Measurements from ENCODE around the gene NEK5. TPM values are rescaled to one million over a fixed set of nuclear protein-coding genes. Genes with fewer than 3 reads are reported as not detected.

NEK5 gene
- polyA plus RNA-seq, 1 donor from 2014 or later: 0.34 TPM

DNA sequence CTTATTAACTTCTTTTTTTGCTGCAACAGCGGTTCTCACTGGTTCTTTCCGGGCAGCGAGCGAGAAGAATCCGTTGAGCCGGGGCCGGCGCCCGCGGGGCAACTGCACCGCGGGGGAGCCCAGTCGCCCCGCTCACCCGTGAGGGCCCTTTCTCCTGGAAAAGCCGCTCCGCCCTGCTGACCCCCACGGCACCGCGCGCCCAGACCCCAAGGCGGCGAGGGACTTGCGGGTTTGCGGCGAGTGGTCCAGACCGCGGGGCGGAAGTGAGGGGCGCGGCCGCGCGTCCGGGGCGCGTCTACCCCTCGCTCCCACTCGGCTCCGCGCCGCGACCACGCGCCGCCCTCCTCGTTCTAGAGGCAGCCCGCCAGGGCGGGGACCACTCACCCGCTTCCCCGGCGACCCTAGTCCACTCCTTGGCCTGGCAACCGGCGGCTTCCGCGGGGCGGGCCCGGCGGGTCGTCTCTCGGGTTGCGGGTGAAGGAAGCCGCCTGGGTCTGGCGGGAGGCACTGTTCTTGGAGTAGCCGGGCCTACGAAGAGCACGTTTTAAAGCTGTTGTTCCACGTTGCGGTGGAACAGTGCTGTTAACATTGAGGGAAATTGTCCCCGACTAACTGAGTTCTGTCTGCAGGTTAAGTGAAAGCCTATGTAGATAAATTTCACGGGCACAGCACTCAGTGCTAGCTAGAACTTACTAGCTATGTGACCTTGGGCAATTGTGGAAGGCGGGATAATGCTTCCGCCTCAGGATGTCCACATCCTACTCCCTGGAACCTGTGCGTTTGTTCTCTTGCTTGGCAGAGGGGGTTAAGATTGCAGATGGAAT lies 30.5 kb upstream of the NEK5 start, which contains the start of gene NEK3:
Gene NEK3 (minus strand): TSS at position 439 of the 824 bp plus-strand sequence. CDS start 3,406 bp downstream, outside the sequence.
- Mint-ChIP-seq H3K27ac (peak within 1 kb of the TSS; percentile 85 to 92 (median 86)), H3K9me3 (no peaks in the 10 kb centered on the region), H3K27me3 (no peaks in the 10 kb centered on the region), H3K4me1 (peaks cover 14 to 27% (median 23%) of the 10 kb centered on the region in 3 donors), H3K36me3 (no peaks in the 10 kb centered on the region), H3K4me3 (peak within 1 kb of the TSS; percentile 89 to 98 (median 96))

DNA sequence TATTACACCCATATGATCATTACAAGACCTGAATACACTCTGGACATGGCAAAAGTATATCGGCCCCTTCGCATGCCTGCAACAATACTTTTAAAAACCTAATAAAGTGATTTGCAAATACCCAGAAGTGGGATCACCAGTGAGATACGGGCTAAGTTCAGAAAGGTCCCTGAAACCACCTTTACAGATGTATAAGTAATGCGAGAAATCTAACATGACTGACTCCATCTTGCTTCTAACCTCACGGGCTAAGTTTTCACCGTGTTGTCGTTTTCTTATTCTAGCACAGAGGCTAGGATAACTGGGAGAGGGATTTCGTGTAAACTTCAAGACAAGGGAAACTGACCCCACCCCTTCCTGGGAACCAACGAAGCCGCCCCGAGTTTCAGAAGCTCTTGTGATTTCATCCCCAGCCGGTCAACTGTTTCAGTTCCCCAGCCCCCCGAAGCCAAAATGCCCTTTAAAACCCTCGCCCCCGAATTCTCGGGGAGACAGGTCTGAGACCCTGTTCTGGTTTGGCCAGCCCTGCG lies 29.8 kb upstream of the NEK5 start:
- Mint-ChIP-seq H3K4me3 (peak overlapping the region; percentile 89 to 98 (median 96)), H3K27ac (peak overlapping the region; percentile 85 to 92 (median 86)), H3K27me3 (no peaks in the 10 kb centered on the region), H3K36me3 (no peaks in the 10 kb centered on the region), H3K4me1 (peaks cover 14 to 27% (median 23%) of the 10 kb centered on the region in 3 donors), H3K9me3 (no peaks in the 10 kb centered on the region)

DNA sequence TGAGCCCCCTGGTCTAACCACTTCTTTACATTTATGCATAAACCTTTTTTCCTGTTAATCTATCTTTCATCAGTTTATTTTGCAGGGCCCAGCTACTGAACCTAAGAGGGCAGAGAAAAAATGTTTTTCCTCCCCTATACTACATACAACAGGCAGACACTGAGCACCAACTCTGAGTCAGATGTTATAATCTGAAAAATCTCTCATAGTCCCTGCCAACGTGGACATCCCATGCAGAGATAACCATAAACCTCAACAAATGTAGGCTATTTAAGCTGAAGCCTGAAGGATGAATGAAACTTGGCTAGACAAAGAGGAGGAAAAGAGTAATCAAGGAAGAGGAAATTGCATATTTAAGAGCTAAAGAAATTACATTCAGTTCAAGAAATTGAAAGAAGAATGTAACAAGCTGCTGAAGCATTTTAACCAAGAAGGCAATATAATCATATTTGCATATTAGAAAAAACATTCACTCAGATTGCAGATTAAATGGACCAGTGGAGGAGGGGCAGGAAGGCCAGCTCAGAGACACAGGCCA lies 27.9 kb upstream of the NEK5 start:
- Mint-ChIP-seq H3K27ac (peak overlapping the region in 1 of 3 donors; percentile 70), H3K36me3 (no peaks in the 10 kb centered on the region), H3K9me3 (no peaks in the 10 kb centered on the region), H3K4me1 (peaks cover 14 to 27% (median 23%) of the 10 kb centered on the region in 3 donors), H3K27me3 (no peaks in the 10 kb centered on the region), H3K4me3 (peak overlapping the region; percentile 13 to 98 (median 36))

DNA sequence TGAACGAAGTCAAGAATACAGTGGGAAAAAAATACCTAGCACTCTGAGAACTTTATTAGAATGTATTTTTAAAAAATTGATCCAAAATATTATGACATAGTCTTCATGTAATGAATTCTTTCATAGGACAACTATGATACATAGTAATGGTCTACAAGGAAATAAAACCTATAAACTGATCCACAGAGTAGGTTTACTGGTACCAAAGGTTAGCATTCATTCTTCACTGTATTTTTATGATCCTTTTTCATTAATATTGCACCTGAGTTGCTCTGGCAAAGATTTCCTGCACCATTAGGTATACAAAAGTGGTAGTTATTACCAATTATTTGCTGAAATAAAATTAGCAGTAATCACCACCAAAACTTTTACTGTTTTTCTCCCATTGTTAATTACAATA lies 26.3 kb upstream of the NEK5 start:
- Mint-ChIP-seq H3K4me3 (no peak overlapping the region), H3K4me1 (peaks cover 14 to 27% (median 23%) of the 10 kb centered on the region in 3 donors), H3K27me3 (no peaks in the 10 kb centered on the region), H3K36me3 (no peaks in the 10 kb centered on the region), H3K27ac (no peak overlapping the region), H3K9me3 (no peaks in the 10 kb centered on the region)

DNA sequence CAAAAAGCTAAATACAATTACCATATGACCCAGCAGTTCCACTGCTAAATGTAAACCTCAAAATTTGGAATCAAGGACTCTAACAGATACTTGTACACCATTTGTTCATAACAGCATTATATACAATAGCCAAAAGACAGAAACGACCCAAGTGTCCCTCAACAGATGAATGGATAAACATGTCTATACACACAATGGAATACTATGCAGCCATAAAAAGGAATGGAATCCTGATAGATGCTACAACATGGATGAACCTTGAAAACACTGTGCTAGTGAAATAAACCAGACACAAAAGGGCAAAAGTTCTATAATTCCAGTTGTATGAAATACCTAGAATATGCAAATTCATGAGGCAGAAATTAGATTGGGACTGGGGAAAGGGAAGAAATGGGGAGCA lies 18.4 kb upstream of the NEK5 start:
- H3K4me3 Mint-ChIP-seq: no peak overlapping the region

DNA sequence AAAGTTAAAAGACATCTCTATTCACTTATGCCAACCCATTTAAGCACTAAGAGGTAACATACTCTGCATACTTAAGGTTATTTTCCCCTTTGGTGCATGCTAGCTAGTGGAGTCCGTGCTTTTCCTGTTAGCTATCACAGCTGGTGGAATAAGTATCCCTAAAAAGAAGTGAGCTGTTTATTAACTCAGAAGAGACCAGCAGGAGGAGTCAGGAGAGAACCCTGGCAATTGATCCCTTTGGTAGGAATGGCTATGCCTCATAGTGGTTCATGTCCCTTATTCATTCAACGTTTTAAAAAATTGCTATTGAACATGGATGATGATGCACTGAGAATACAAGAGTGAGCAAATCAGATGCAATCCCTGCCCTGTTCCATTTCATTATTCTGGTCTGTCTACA lies 12.4 kb upstream of the NEK5 start:
- Mint-ChIP-seq H3K4me1 (no peaks in the 10 kb centered on the region), H3K9me3 (no peaks in the 10 kb centered on the region), H3K27ac (no peak overlapping the region), H3K36me3 (peaks cover 8% of the 10 kb centered on the region), H3K27me3 (no peaks in the 10 kb centered on the region), H3K4me3 (no peak overlapping the region)

More for the DNA sequence above, 18.4 kb upstream of the NEK5 start:
- Mint-ChIP-seq H3K9me3 (peaks cover 0 to 5% (median 4%) of the 10 kb centered on the region in 3 donors), H3K27ac (peak overlapping the region in 1 of 3 donors; percentile 78), H3K4me1 (no peaks in the 10 kb centered on the region), H3K36me3 (no peaks in the 10 kb centered on the region), H3K27me3 (no peaks in the 10 kb centered on the region)

DNA sequence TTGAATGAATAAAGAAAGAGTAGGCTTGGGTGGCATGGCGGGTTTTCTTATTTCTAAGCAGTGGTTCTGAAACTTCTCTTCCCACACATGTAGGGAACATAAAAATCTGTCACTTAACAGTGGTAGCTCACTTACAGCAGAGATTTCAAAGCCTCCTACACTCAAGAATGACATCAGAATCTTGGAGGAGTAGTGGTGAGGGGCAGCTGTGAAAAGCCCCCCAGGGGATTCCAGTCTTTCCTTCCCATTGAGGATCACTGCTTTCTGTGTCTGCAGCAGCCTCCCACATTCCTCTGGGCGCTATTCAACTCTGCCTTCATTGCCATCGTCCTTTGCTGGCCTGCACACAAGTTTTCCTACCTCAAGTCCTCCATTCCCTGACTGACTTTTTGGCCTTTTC lies 8.6 kb upstream of the NEK5 start:
- H3K27me3 Mint-ChIP-seq: no peaks in the 10 kb centered on the region
- no peak overlapping the region for H3K27ac Mint-ChIP-seq
- no peaks in the 10 kb centered on the region for H3K9me3 Mint-ChIP-seq

DNA sequence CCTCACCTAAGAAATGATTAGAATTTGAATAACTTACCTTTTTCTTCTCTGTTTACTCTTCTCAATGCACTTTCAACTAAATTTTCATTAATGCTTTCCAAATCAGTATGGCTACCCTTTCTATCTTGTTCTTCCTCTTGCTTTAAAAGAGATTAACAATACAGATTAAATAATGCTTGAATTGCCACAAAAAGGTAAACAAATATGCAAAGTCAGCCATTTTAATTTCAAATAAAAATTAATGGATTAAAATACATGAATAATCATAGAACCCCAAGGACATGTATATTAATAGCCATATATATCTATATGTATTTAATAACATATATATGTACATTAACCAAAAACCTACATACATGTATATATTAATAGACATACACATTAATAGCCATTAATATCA lies 7.9 kb upstream of the NEK5 start:
- H3K36me3 Mint-ChIP-seq: peaks cover 20% of the 10 kb centered on the region
- H3K4me3 Mint-ChIP-seq: no peak overlapping the region
- H3K9me3 Mint-ChIP-seq: no peaks in the 10 kb centered on the region
- no peaks in the 10 kb centered on the region for H3K4me1 Mint-ChIP-seq
- H3K27ac Mint-ChIP-seq: no peak overlapping the region
- no peaks in the 10 kb centered on the region for H3K27me3 Mint-ChIP-seq

More for the DNA sequence above, 8.6 kb upstream of the NEK5 start:
- Mint-ChIP-seq H3K36me3 (peaks cover 16% of the 10 kb centered on the region), H3K4me1 (no peaks in the 10 kb centered on the region), H3K4me3 (no peak overlapping the region)

DNA sequence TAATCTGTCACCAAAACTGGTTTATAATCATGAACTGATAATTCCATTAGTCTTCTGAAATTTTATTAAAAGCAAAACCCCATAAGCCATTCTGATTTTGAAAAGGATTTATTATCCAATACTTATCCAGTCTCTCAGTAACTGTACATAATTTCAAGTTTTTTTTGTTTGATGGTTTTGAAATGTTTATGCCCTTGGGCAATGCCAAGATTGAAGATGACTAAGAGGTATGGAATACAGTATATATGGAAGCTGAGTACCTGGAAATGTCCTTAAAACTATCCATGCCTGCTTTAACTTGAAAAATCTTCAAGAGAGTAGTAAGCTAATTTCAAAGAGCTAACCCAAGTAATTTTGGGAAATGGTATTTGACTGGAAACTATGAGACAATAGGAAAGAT lies 1.8 kb upstream of the NEK5 start:
- H3K9me3 Mint-ChIP-seq: no peaks in the 10 kb centered on the region
- H3K27ac Mint-ChIP-seq: no peak overlapping the region
- peaks cover 5 to 11% (median 10%) of the 10 kb centered on the region in 3 donors for H3K4me1 Mint-ChIP-seq
- H3K27me3 Mint-ChIP-seq: peaks cover 14% of the 10 kb centered on the region
- H3K36me3 Mint-ChIP-seq: peaks cover 15% of the 10 kb centered on the region
- H3K4me3 Mint-ChIP-seq: no peak overlapping the region

DNA sequence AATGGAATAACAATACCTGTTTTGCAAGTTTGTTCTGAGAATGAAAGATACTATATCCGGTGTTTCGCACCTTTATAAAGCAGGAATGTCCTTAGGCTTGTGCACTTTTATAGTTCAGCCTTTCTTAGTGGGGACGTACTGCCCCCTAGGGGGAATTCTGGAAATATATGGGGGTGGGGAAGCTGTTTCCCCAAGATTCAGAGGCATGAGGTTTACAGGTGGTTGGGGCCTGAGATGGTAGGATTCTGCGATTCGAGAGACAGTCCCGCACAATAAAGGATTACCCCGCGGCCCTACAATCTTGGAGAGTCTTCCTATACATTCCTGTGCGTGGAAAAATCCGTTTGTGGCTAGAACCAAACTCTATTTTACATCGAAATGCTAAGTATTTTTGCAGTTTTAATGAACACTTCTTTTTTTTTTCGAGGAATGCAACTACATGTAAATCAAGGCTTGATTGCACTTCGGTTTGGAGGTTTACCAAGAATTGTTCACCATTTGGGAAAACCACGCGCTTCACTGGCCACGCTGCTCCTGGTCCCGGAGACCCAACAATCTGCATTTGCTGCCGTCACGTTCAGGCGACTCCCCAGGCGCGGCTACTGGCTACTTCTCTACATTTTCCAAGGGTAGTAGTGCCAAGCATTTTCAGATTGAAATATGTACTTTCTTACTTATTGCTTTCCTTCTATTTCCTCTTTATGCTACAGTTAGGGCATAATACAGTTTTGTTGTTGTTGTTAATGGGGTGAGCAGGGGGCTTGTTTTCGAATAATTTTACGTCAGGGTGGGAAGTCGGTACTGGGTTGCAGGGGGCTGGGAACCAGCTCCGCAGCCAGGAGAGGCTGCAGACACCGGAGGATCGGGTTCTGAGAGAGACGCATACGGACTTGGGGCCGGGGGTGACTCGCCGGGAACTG lies 830 bp downstream of the NEK5 start:
- peak overlapping the region in 1 of 3 donors; percentile 17 for H3K27ac Mint-ChIP-seq
- peak overlapping the region; percentile 79 to 93 (median 86) for H3K4me3 Mint-ChIP-seq
- peaks cover 12% of the 10 kb centered on the region for H3K36me3 Mint-ChIP-seq
- H3K9me3 Mint-ChIP-seq: no peaks in the 10 kb centered on the region
- H3K27me3 Mint-ChIP-seq: peaks cover 16% of the 10 kb centered on the region
- peaks cover 5 to 11% (median 10%) of the 10 kb centered on the region in 3 donors for H3K4me1 Mint-ChIP-seq

DNA sequence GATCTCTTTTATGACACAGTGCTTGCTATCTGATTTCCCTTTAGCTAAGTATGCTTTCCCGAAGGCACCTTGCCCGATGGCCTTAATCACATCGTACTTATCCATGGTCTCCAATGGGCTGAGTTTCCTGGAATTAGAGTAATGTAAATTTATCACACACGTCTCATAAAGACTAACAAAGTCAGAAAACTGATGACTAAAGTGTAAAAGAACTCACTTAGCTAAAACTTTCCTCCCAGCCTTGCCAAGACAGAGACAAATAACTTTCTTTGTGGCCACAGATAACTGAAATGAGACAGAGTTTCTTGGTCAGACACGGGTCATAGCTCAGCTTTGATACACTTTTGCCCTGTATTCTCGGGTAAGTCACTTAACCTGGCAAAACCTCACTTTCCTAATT lies 1.5 kb downstream of the NEK5 start:
- Mint-ChIP-seq H3K27ac (no peak overlapping the region), H3K9me3 (no peaks in the 10 kb centered on the region), H3K27me3 (peaks cover 16% of the 10 kb centered on the region), H3K4me1 (peaks cover 5 to 11% (median 10%) of the 10 kb centered on the region in 3 donors), H3K36me3 (peaks cover 9% of the 10 kb centered on the region), H3K4me3 (peak overlapping the region in 1 of 4 donors; percentile 79)

DNA sequence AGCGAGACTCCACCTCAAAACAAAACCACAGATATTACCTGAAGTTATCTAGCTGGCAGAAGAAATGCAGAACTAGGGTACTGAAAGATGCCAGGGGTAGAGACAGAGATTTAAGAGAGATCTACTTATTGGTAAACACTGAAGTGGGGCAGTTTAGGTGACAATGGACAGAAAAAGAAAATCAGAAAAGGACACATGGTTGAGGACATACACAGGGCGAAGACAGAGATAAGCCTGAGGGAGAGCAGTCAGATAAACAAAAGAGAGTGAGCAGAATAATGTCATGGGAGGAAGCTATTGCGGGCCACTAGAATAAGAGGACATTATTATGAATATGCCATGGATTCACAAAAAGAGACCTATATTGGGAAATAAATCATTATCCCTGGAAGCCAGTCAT lies 3.3 kb downstream of the NEK5 start:
- H3K9me3 Mint-ChIP-seq: no peaks in the 10 kb centered on the region
- peaks cover 5 to 11% (median 10%) of the 10 kb centered on the region in 3 donors for H3K4me1 Mint-ChIP-seq
- H3K36me3 Mint-ChIP-seq: no peaks in the 10 kb centered on the region
- peaks cover 17% of the 10 kb centered on the region for H3K27me3 Mint-ChIP-seq
- H3K4me3 Mint-ChIP-seq: no peak overlapping the region
- peak overlapping the region in 1 of 3 donors; percentile 2 for H3K27ac Mint-ChIP-seq

DNA sequence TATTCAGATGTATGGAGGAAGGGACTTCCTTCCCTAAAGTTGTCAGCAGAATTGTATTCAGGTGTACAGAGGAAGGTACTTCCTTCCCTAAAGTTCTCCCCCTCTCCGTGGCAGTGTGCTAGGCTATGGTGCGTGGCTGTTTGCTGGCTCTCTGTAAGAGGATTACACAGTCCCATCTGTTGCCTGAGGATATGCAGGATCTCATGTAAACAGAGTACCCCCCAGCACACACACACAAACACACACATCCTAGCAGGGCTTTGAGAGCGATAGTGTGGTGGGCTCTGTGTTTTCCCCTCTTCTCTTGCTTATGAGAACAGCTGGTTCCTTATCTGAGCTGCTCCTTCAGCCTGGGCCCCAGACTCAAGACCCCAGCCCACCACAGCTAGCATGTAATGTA lies 10.3 kb downstream of the NEK5 start:
- Mint-ChIP-seq H3K4me3 (no peak overlapping the region), H3K36me3 (no peaks in the 10 kb centered on the region), H3K9me3 (no peaks in the 10 kb centered on the region), H3K27me3 (peaks cover 6% of the 10 kb centered on the region), H3K4me1 (no peaks in the 10 kb centered on the region), H3K27ac (no peak overlapping the region)

DNA sequence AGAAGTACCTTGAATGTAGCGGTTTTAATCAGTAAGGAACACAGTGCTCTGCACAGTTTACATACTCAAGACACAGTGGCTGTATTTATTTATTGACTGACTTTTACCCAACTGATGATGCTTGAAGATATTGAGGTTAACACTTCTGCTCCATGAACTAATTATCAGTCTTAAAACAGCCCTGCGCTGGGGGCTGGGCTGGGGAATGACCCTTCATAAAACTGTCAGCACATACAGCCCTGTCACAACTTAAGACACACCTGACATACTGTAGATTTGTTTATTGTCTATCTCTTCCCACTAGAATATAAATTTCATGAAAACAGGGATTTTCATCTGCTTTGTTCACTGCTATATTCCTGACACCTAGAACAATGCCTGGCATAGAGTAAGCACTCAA lies 10.8 kb downstream of the NEK5 start:
- Mint-ChIP-seq H3K27ac (no peak overlapping the region), H3K36me3 (no peaks in the 10 kb centered on the region), H3K4me3 (no peak overlapping the region), H3K27me3 (peaks cover 7% of the 10 kb centered on the region), H3K4me1 (no peaks in the 10 kb centered on the region), H3K9me3 (no peaks in the 10 kb centered on the region)

Measured in IgD-negative memory B cell (primary cell).